Sigmoid colon (tissue), 4 donors: ENCODE measurements around the gene CDH23.

Source experiments
- POLR2AphosphoS5 ChIP-seq, 4 donors: sonication (generic); formaldehyde crosslinking; IDR thresholded peaks; one replicate each; pipeline ENCODE4 v1.6.1; 2017; ENCODE audit warnings: antibody characterized with exemption in 4 of 4
- TF ChIP-seq, protein P1 (sequence below), 4 experiments: fragments of 450-650 bp in 3 of 4; fragments of 200-600 bp in 1 of 4; IDR thresholded peaks; one replicate each; pipeline ENCODE4 v1.5.1; 2016 to 2019; ENCODE audit warnings: antibody characterized with exemption in 4 of 4, mild to moderate bottlenecking in 3 of 4, moderate library complexity in 2 of 4

DNA sequence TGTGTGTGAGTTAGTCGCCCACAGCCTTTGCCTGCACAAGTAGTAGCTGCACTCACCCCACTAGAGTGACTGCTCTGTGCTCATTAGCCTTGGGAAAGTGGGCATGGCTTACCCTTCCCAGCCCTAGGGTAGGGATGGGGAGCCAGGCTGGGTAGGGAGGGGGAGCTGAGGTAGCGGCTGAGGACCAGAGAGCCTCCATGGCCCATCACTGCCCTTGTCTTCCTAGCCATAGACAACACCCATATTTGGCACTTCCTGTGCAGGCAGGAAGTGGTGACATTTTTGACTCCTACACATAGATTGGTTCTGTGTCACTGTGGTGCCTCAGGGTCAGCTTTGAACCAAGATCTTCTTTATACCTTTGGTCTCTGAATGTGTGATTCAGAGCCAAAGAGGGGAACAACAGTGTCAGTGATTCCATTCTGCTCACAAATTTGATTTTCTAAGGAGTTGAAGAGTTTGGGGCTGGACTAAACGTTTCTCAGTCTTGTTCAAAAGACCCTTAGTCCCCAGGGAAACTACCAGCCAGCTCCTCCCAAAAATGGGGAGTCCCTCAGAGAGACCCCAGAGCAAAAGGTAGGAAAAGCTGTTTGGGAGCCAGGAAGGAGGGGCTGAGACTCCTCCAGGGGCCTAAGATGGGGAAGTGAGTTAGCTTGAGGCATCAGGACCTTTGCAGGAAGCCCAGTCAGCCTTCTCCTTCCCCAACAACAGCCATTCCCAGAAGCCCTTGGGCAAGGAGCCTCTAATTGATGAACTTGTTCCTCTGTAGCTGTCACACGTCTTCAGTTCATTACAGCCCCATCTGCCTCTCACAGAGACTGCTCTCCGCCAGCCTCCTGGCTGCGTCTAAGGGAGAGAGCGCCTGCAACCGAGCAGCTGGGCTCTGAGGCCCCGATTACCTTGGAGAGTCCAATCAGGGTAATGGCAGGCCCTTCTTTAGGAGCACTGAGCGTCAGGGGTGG, 135.0 kb downstream of the CDH23 start:
- TF ChIP-seq POLR2AphosphoS5 (IDR thresholded peaks at IDR 0.05): no peak
- TF ChIP-seq, protein P1, sequence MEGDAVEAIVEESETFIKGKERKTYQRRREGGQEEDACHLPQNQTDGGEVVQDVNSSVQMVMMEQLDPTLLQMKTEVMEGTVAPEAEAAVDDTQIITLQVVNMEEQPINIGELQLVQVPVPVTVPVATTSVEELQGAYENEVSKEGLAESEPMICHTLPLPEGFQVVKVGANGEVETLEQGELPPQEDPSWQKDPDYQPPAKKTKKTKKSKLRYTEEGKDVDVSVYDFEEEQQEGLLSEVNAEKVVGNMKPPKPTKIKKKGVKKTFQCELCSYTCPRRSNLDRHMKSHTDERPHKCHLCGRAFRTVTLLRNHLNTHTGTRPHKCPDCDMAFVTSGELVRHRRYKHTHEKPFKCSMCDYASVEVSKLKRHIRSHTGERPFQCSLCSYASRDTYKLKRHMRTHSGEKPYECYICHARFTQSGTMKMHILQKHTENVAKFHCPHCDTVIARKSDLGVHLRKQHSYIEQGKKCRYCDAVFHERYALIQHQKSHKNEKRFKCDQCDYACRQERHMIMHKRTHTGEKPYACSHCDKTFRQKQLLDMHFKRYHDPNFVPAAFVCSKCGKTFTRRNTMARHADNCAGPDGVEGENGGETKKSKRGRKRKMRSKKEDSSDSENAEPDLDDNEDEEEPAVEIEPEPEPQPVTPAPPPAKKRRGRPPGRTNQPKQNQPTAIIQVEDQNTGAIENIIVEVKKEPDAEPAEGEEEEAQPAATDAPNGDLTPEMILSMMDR (IDR thresholded peaks at IDR 0.05): no peak
